H9 (cell line): ENCODE measurements around the gene OR7C1. TPM values are rescaled to one million over a fixed set of nuclear protein-coding genes. Genes with fewer than 3 reads are reported as not detected.

Source experiments
- DNase-seq: peaks from one replicate; pipeline ENCODE4 v3.0.0-alpha.2; 2017
- H2AFZ ChIP-seq: one replicate; pipeline ENCODE4 v1.6.1; 2013; ENCODE audit warnings: mild to moderate bottlenecking, low read length, control low read depth, moderate library complexity
- H2AK5ac ChIP-seq: 2 replicates; pipeline ENCODE4 v1.6.1; 2013; ENCODE audit warnings: low read length, control low read depth, mixed read lengths; ENCODE audit not compliant: insufficient read length
- H2BK120ac ChIP-seq: one replicate; pipeline ENCODE4 v1.6.1; 2013; ENCODE audit warnings: low read depth, mild to moderate bottlenecking, low read length, control low read depth, inconsistent platforms; ENCODE audit not compliant: poor library complexity, severe bottlenecking
- H2BK12ac ChIP-seq: 2 replicates; pipeline ENCODE4 v1.6.1; 2013; ENCODE audit warnings: low read length, control low read depth, mixed read lengths, low read depth; ENCODE audit not compliant: insufficient read length
- H2BK15ac ChIP-seq: 2 replicates; pipeline ENCODE4 v1.6.1; 2013; ENCODE audit warnings: low read depth, low read length, control low read depth
- H2BK20ac ChIP-seq: one replicate; pipeline ENCODE4 v1.6.1; 2013; ENCODE audit warnings: low read depth, mild to moderate bottlenecking, low read length, control low read depth, inconsistent platforms; ENCODE audit not compliant: poor library complexity, severe bottlenecking
- H2BK5ac ChIP-seq: 2 replicates; pipeline ENCODE4 v1.6.1; 2013; ENCODE audit warnings: low read length, control low read depth, mixed read lengths; ENCODE audit not compliant: insufficient read length
- H3K14ac ChIP-seq: 2 replicates; pipeline ENCODE4 v1.6.1; 2013; ENCODE audit warnings: low read length, control low read depth; ENCODE audit not compliant: insufficient read depth
- H3K18ac ChIP-seq: 2 replicates; pipeline ENCODE4 v1.6.1; 2013; ENCODE audit warnings: low read depth, mild to moderate bottlenecking, mixed read lengths, low read length, control low read depth; ENCODE audit not compliant: insufficient read length
- H3K23ac ChIP-seq: 2 replicates; pipeline ENCODE4 v1.6.1; 2013; ENCODE audit warnings: low read length, control low read depth, mixed read lengths, low read depth; ENCODE audit not compliant: insufficient read length
- H3K23me2 ChIP-seq: 2 replicates; pipeline ENCODE4 v1.6.1; 2013; ENCODE audit warnings: low read depth, mild to moderate bottlenecking, mixed read lengths, low read length, control low read depth; ENCODE audit not compliant: insufficient read length, poor library complexity, severe bottlenecking
- H3K27ac ChIP-seq: 2 replicates; pipeline ENCODE4 v1.5.1; 2013; ENCODE audit warnings: low read length, control low read depth, mixed read lengths, low read depth; ENCODE audit not compliant: insufficient read length
- H3K27me3 ChIP-seq: 2 replicates; pipeline ENCODE4 v1.6.1; 2013; ENCODE audit warnings: low read length, control low read depth, inconsistent platforms; ENCODE audit not compliant: insufficient read depth
- H3K4ac ChIP-seq: 2 replicates; pipeline ENCODE4 v1.6.1; 2013; ENCODE audit warnings: low read depth, mild to moderate bottlenecking, control low read depth, inconsistent platforms, low read length, moderate library complexity
- H3K4me1 ChIP-seq: 2 replicates; pipeline ENCODE4 v1.6.1; 2013; ENCODE audit warnings: low read length, control low read depth, inconsistent platforms; ENCODE audit not compliant: insufficient read depth
- H3K4me2 ChIP-seq: 2 replicates; pipeline ENCODE4 v1.6.1; 2013; ENCODE audit warnings: low read length, control low read depth, mixed read lengths; ENCODE audit not compliant: insufficient read length, insufficient read depth
- H3K56ac ChIP-seq: 2 replicates; pipeline ENCODE4 v1.6.1; 2013; ENCODE audit warnings: low read depth, mild to moderate bottlenecking, mixed read lengths, low read length, control low read depth; ENCODE audit not compliant: insufficient read length
- H3K79me1 ChIP-seq: 2 replicates; pipeline ENCODE4 v1.6.1; 2013; ENCODE audit warnings: low read depth, mild to moderate bottlenecking, moderate library complexity, low read length, control low read depth, inconsistent platforms; ENCODE audit not compliant: insufficient read depth, poor library complexity, severe bottlenecking
- H3K79me2 ChIP-seq: 2 replicates; pipeline ENCODE4 v1.6.1; 2013; ENCODE audit warnings: low read length, control low read depth, inconsistent platforms; ENCODE audit not compliant: insufficient read depth
- H3K9ac ChIP-seq: 2 replicates; pipeline ENCODE4 v1.6.1; 2013; ENCODE audit warnings: low read length, control low read depth, mixed read lengths; ENCODE audit not compliant: insufficient read length; ENCODE audit errors: extremely low read depth
- H3K9me3 ChIP-seq: one replicate; pipeline ENCODE4 v1.6.1; 2013; ENCODE audit warnings: low read depth, low read length, inconsistent platforms; ENCODE audit not compliant: control insufficient read depth
- H3T11ph ChIP-seq: one replicate; pipeline ENCODE4 v1.6.1; 2013; ENCODE audit warnings: mild to moderate bottlenecking, low read length, control low read depth, inconsistent platforms
- H4K20me1 ChIP-seq: one replicate; pipeline ENCODE4 v1.6.1; 2013; ENCODE audit not compliant: control insufficient read depth, insufficient read length, insufficient read depth
- H4K5ac ChIP-seq: 2 replicates; pipeline ENCODE4 v1.6.1; 2013; ENCODE audit warnings: low read depth, mild to moderate bottlenecking, mixed read lengths, low read length, control low read depth; ENCODE audit not compliant: insufficient read length
- H4K8ac ChIP-seq: replicated peaks from 2 replicates; pipeline ENCODE4 v1.6.1; 2013; ENCODE audit warnings: low read length, control low read depth, mixed read lengths, low read depth; ENCODE audit not compliant: insufficient read length
- H4K91ac ChIP-seq: 2 replicates; pipeline ENCODE4 v1.6.1; 2013; ENCODE audit warnings: low read depth, mild to moderate bottlenecking, moderate library complexity, mixed read lengths, low read length, control low read depth; ENCODE audit not compliant: insufficient read length
- H3K27ac Mint-ChIP-seq, 3 experiments: 2 replicates in 2 of 3; 3 replicates in 1 of 3; pipeline ENCODE4 v1.8.0; 2020 to 2021; ENCODE audit warnings: mixed read lengths in 3 of 3, mild to moderate bottlenecking in 1 of 3, moderate library complexity in 1 of 3
- H3K27me3 Mint-ChIP-seq: 2 replicates; pipeline ENCODE4 v1.8.0; 2021; ENCODE audit warnings: low read depth, mild to moderate bottlenecking, moderate library complexity, mixed read lengths
- H3K36me3 Mint-ChIP-seq, 3 experiments: 2 replicates in 2 of 3; 3 replicates in 1 of 3; pipeline ENCODE4 v1.8.0; 2020 to 2021; ENCODE audit warnings: low read depth in 3 of 3, mixed read lengths in 3 of 3; ENCODE audit not compliant: insufficient read depth in 1 of 3
- H3K4me1 Mint-ChIP-seq, 2 experiments: 2 replicates each; pipeline ENCODE4 v1.8.0; 2020; ENCODE audit warnings: mixed read lengths in 2 of 2
- H3K4me3 Mint-ChIP-seq, 2 experiments: 2 replicates in 1 of 2; 3 replicates in 1 of 2; pipeline ENCODE4 v1.8.0; 2020 to 2021; ENCODE audit warnings: mild to moderate bottlenecking in 2 of 2, mixed read lengths in 2 of 2, moderate library complexity in 1 of 2
- H3K9me3 Mint-ChIP-seq, 2 experiments: 2 replicates in 1 of 2; 3 replicates in 1 of 2; pipeline ENCODE4 v1.8.0; 2020; ENCODE audit warnings: mild to moderate bottlenecking in 2 of 2, mixed read lengths in 2 of 2, moderate library complexity in 1 of 2
- CTCF ChIP-seq: fragments of 200-600 bp; sonication (generic); conservative IDR thresholded peaks from 3 replicates; pipeline ENCODE4 v1.8.0; 2021; ENCODE audit warnings: antibody characterized with exemption, mild to moderate bottlenecking
- WGBS: extraction: QIAGEN DNeasy Blood & Tissue Kit; methylation state at CpG from one replicate; pipeline ENCODE4 v1.1.7; 2013; ENCODE audit warnings: missing lambda C conversion rate, low lambda C conversion rate, mixed read lengths; ENCODE audit not compliant: insufficient read length; ENCODE audit errors: extremely low coverage; 5-methylcytosine and 5-hydroxymethylcytosine counted together
- total RNA-seq: library from RNA; stranded (reverse); gene quantifications from 2 replicates; pipeline ENCODE4 v1.2.1, GENCODE V29; 2021

OR7C1 gene
- total RNA-seq, 1 experiment from 2014 or later: not detected

GRCh38 chr19:14809272-14810057, 25.5 kb downstream of the OR7C1 start:
- H4K8ac ChIP-seq: no peak overlapping the region
- H2BK120ac ChIP-seq: no peak overlapping the region
- no peak overlapping the region for H3K4me3 Mint-ChIP-seq
- H3K27ac Mint-ChIP-seq: no peak overlapping the region
- H2BK5ac ChIP-seq: no peak overlapping the region
- no peak overlapping the region for H3K4me2 ChIP-seq
- H2BK20ac ChIP-seq: no peak overlapping the region
- no peaks in the 10 kb centered on the region for H3K79me1 ChIP-seq
- no peaks in the 10 kb centered on the region for H3K79me2 ChIP-seq
- H3K27me3 Mint-ChIP-seq: no peaks in the 10 kb centered on the region; the same call in none of the 2 replicates
- H3K23ac ChIP-seq: no peak overlapping the region
- peaks cover 0 to 12% (median 0%) of the 10 kb centered on the region in 3 experiments; a peak in 3 of 7 replicates for H3K36me3 Mint-ChIP-seq
- no peak overlapping the region for H3K18ac ChIP-seq
- H3K9me3 ChIP-seq: no peaks in the 10 kb centered on the region
- no peak overlapping the region for H3K14ac ChIP-seq
- H2BK12ac ChIP-seq: no peak overlapping the region
- H4K20me1 ChIP-seq: no peaks in the 10 kb centered on the region
- no peak overlapping the region for H3K4ac ChIP-seq
- no peaks in the 10 kb centered on the region for H3K4me1 Mint-ChIP-seq
- peaks cover 17 to 90% of the 10 kb centered on the region in 2 experiments for H3K9me3 Mint-ChIP-seq
- no peak overlapping the region for H4K91ac ChIP-seq
- H3K27ac ChIP-seq: no peak overlapping the region
- no peak overlapping the region for H3K56ac ChIP-seq
- no peak overlapping the region for H4K5ac ChIP-seq
- no peak overlapping the region for H2AFZ ChIP-seq
- no CpG with 5 or more reads among the region's 9 CpGs for WGBS
- H3K23me2 ChIP-seq: no peaks in the 10 kb centered on the region
- H3T11ph ChIP-seq: no peak overlapping the region
- H3K4me1 ChIP-seq: no peaks in the 10 kb centered on the region
- H2BK15ac ChIP-seq: no peak overlapping the region
- no peaks in the 10 kb centered on the region for H3K27me3 ChIP-seq
- TF ChIP-seq CTCF: no peak
- DNase-seq: no peak
- no peak overlapping the region for H2AK5ac ChIP-seq
- no peak overlapping the region for H3K9ac ChIP-seq
